ENCODE measurements around the gene FECH.

DNA sequence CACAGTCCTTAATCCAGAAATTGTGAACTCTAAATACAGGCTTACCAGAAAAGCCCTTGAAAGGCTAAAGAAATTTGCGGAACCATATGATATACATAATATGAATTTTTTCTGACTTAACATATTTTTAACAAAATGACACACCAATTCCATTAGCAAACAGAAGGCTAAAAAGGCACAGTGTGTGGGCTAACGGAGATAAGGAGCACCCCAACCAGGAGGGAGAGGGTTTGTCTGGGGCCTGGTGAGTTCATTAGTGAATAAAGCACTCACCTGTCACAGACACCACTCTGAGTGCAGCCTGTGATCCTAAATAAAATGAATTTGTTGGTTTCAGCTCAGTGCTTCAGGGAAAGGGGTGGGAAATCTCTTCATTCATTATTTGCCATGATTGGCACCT, 2.7 kb upstream of the FECH start:
- TF ChIP-seq, protein P1, sequence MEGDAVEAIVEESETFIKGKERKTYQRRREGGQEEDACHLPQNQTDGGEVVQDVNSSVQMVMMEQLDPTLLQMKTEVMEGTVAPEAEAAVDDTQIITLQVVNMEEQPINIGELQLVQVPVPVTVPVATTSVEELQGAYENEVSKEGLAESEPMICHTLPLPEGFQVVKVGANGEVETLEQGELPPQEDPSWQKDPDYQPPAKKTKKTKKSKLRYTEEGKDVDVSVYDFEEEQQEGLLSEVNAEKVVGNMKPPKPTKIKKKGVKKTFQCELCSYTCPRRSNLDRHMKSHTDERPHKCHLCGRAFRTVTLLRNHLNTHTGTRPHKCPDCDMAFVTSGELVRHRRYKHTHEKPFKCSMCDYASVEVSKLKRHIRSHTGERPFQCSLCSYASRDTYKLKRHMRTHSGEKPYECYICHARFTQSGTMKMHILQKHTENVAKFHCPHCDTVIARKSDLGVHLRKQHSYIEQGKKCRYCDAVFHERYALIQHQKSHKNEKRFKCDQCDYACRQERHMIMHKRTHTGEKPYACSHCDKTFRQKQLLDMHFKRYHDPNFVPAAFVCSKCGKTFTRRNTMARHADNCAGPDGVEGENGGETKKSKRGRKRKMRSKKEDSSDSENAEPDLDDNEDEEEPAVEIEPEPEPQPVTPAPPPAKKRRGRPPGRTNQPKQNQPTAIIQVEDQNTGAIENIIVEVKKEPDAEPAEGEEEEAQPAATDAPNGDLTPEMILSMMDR (IDR thresholded peaks at IDR 0.05) = no peak
- TF ChIP-seq POLR2A (IDR thresholded peaks at IDR 0.05; ENCODE audit: low read length) (no peak), JUNB (IDR thresholded peaks at IDR 0.05) (no peak), POLR2AphosphoS2 (conservative IDR thresholded peaks at IDR 0.05; ENCODE audit: low read length) (no peak), ESRRA (IDR thresholded peaks at IDR 0.05; ENCODE audit: borderline replicate concordance, low read length) (no peak), MAFK (IDR thresholded peaks at IDR 0.05; ENCODE audit: partially characterized antibody) (no peak), SMC3 (IDR thresholded peaks at IDR 0.05) (no peak), RCOR1 (IDR thresholded peaks at IDR 0.05; ENCODE audit: low read depth, low read length) (no peak), NR3C1 (IDR thresholded peaks at IDR 0.05) (no peak), BHLHE40 (IDR thresholded peaks at IDR 0.05; ENCODE audit: low read depth, low read length) (no peak)
- TF ChIP-seq, protein P2, sequence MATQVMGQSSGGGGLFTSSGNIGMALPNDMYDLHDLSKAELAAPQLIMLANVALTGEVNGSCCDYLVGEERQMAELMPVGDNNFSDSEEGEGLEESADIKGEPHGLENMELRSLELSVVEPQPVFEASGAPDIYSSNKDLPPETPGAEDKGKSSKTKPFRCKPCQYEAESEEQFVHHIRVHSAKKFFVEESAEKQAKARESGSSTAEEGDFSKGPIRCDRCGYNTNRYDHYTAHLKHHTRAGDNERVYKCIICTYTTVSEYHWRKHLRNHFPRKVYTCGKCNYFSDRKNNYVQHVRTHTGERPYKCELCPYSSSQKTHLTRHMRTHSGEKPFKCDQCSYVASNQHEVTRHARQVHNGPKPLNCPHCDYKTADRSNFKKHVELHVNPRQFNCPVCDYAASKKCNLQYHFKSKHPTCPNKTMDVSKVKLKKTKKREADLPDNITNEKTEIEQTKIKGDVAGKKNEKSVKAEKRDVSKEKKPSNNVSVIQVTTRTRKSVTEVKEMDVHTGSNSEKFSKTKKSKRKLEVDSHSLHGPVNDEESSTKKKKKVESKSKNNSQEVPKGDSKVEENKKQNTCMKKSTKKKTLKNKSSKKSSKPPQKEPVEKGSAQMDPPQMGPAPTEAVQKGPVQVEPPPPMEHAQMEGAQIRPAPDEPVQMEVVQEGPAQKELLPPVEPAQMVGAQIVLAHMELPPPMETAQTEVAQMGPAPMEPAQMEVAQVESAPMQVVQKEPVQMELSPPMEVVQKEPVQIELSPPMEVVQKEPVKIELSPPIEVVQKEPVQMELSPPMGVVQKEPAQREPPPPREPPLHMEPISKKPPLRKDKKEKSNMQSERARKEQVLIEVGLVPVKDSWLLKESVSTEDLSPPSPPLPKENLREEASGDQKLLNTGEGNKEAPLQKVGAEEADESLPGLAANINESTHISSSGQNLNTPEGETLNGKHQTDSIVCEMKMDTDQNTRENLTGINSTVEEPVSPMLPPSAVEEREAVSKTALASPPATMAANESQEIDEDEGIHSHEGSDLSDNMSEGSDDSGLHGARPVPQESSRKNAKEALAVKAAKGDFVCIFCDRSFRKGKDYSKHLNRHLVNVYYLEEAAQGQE (IDR thresholded peaks at IDR 0.05) = no peak
- TF ChIP-seq, protein P3, sequence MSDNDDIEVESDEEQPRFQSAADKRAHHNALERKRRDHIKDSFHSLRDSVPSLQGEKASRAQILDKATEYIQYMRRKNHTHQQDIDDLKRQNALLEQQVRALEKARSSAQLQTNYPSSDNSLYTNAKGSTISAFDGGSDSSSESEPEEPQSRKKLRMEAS (IDR thresholded peaks at IDR 0.05) = no peak
- TF ChIP-seq, protein P4, sequence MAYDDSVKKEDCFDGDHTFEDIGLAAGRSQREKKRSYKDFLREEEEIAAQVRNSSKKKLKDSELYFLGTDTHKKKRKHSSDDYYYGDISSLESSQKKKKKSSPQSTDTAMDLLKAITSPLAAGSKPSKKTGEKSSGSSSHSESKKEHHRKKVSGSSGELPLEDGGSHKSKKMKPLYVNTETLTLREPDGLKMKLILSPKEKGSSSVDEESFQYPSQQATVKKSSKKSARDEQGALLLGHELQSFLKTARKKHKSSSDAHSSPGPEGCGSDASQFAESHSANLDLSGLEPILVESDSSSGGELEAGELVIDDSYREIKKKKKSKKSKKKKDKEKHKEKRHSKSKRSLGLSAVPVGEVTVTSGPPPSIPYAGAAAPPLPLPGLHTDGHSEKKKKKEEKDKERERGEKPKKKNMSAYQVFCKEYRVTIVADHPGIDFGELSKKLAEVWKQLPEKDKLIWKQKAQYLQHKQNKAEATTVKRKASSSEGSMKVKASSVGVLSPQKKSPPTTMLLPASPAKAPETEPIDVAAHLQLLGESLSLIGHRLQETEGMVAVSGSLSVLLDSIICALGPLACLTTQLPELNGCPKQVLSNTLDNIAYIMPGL (CRISPR knock-in tag; IDR thresholded peaks at IDR 0.05; ENCODE audit: borderline replicate concordance) = no peak
- TF ChIP-seq, protein P5, sequence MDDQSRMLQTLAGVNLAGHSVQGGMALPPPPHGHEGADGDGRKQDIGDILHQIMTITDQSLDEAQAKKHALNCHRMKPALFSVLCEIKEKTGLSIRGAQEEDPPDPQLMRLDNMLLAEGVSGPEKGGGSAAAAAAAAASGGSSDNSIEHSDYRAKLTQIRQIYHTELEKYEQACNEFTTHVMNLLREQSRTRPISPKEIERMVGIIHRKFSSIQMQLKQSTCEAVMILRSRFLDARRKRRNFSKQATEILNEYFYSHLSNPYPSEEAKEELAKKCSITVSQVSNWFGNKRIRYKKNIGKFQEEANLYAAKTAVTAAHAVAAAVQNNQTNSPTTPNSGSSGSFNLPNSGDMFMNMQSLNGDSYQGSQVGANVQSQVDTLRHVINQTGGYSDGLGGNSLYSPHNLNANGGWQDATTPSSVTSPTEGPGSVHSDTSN (IDR thresholded peaks at IDR 0.05) = no peak

Data from A549 (cell line).